Measurements from ENCODE around the gene CDC42BPG.

The CDC42BPG gene

GRCh38 chr11:64877390-64878222 lies 33.2 kb upstream of the CDC42BPG start:
- no peak for TF ChIP-seq CTCF (conservative IDR thresholded peaks at IDR 0.05)
- H3K27ac ChIP-seq, result peak overlapping the region; percentile 94

- H3K27ac ChIP-seq, result peak overlapping the region; percentile 94
- no peak for TF ChIP-seq CTCF (conservative IDR thresholded peaks at IDR 0.05)
Observed at GRCh38 chr11:64876835-64877341, 32.4 kb upstream of the CDC42BPG start.

GRCh38 chr11:64876229-64876750 lies 31.8 kb upstream of the CDC42BPG start:
- H3K27ac ChIP-seq, result peak overlapping the region; percentile 94
- no peak for TF ChIP-seq CTCF (conservative IDR thresholded peaks at IDR 0.05)

- H3K27ac ChIP-seq, result peak overlapping the region; percentile 94; the same call in 1 of the 2 replicates
- TF ChIP-seq CTCF (conservative IDR thresholded peaks at IDR 0.05), result no peak
Observed at GRCh38 chr11:64875369-64876228, 31.1 kb upstream of the CDC42BPG start.

- no peak overlapping the region; the same call in 1 of the 2 replicates for H3K27ac ChIP-seq
- no peak for TF ChIP-seq CTCF (conservative IDR thresholded peaks at IDR 0.05)
Observed at GRCh38 chr11:64874308-64875240, 30.1 kb upstream of the CDC42BPG start.

- TF ChIP-seq CTCF (conservative IDR thresholded peaks at IDR 0.05), result no peak
- H3K27ac ChIP-seq, result no peak overlapping the region
Observed at GRCh38 chr11:64872790-64873488, 28.5 kb upstream of the CDC42BPG start.
